Caco-2 (cell line): ENCODE results near the gene FLOT1. TPM values are rescaled to one million over a fixed set of nuclear protein-coding genes. Genes with fewer than 3 reads are reported as not detected.
A peak's percentile ranks its signal among the peaks of the same experiment; 100 is the strongest.

Experiments
- BruUV-seq: library from RNA; stranded (reverse); fragments of 400-500 nt; replicated peaks from 2 replicates; lab custom pipeline; 2021; lab: Mats Ljungman, UMichigan
- CTCF ChIA-PET: fragments of 300-600 bp; sonication (Branson Sonifier 250); formaldehyde crosslinking; loops from one replicate; lab custom pipeline; 2022; ENCODE audit warnings: antibody characterized with exemption; lab: Charles Lee
- POLR2A ChIA-PET: fragments of 300-600 bp; sonication (Branson Sonifier 250); formaldehyde crosslinking; loops from one replicate; lab custom pipeline; 2022; ENCODE audit warnings: antibody characterized with exemption; lab: Charles Lee
- DNase-seq, 2 experiments: peaks; one replicate each; pipeline versions ENCODE4 v3.0.0 to v3.0.0-alpha.2; 2020 to 2022
- H3K27me3 ChIP-seq: replicated peaks from 2 replicates; pipeline ENCODE4 v1.6.0; 2011; ENCODE audit warnings: low read length; ENCODE audit not compliant: control insufficient read depth, insufficient read depth
- H3K36me3 ChIP-seq: 2 replicates; pipeline ENCODE4 v1.5.1; 2011; ENCODE audit warnings: low read length; ENCODE audit not compliant: control insufficient read depth, insufficient read depth
- H3K4me1 ChIP-seq: fragments of 250-450 bp; sonication (Bioruptor Pico); 2 replicates; pipeline ENCODE4 v1.5.1; 2020; ENCODE audit warnings: mild to moderate bottlenecking
- H3K4me3 ChIP-seq: 2 replicates; pipeline ENCODE4 v1.5.1; 2011; ENCODE audit warnings: low read depth, mild to moderate bottlenecking, control low read depth, low read length
- H3K9me3 ChIP-seq: fragments of 250-450 bp; sonication (Bioruptor Pico); 2 replicates; pipeline ENCODE4 v1.5.1; 2020; ENCODE audit warnings: mild to moderate bottlenecking, moderate library complexity
- H3K27ac Mint-ChIP-seq: one replicate; pipeline ENCODE4 v1.8.0; 2022; ENCODE audit warnings: mixed read lengths; ENCODE audit not compliant: unreplicated experiment
- H3K27me3 Mint-ChIP-seq: one replicate; pipeline ENCODE4 v1.8.0; 2022; ENCODE audit warnings: mixed read lengths; ENCODE audit not compliant: insufficient read depth, unreplicated experiment
- H3K36me3 Mint-ChIP-seq: one replicate; pipeline ENCODE4 v1.8.0; 2022; ENCODE audit warnings: mild to moderate bottlenecking, mixed read lengths; ENCODE audit not compliant: insufficient read depth, unreplicated experiment
- H3K4me1 Mint-ChIP-seq: one replicate; pipeline ENCODE4 v1.8.0; 2022; ENCODE audit warnings: low read depth, mixed read lengths; ENCODE audit not compliant: unreplicated experiment
- H3K4me3 Mint-ChIP-seq: one replicate; pipeline ENCODE4 v1.8.0; 2022; ENCODE audit warnings: mild to moderate bottlenecking, moderate library complexity, mixed read lengths; ENCODE audit not compliant: unreplicated experiment
- H3K9me3 Mint-ChIP-seq: one replicate; pipeline ENCODE4 v1.8.0; 2022; ENCODE audit warnings: mixed read lengths; ENCODE audit not compliant: unreplicated experiment
- CTCF ChIP-seq, 2 experiments: fragments of 200-600 bp in 1 of 2; IDR thresholded peaks; 1 replicate in 1 of 2; 2 replicates in 1 of 2; pipeline versions ENCODE4 v1.5.1 to v1.8.0; 2011 to 2022; ENCODE audit warnings: antibody characterized with exemption in 1 of 2, control low read depth in 1 of 2, inconsistent platforms in 1 of 2, low read depth in 1 of 2, low read length in 1 of 2, mild to moderate bottlenecking in 1 of 2, moderate library complexity in 1 of 2; ENCODE audit not compliant: insufficient read depth in 1 of 2, severe bottlenecking in 1 of 2, unreplicated experiment in 1 of 2
- intact Hi-C: fragments of 100-400 bp; cut with micrococcal nuclease; formaldehyde crosslinking; loops from one replicate; pipeline ENCODE4 v1.10.0; 2022; ENCODE audit not compliant: unreplicated experiment
- total RNA-seq: library from RNA; stranded (reverse); gene quantifications from 2 replicates; pipeline ENCODE4 v1.2.3, GENCODE V29; 2022

The FLOT1 gene
- total RNA-seq, 1 experiment from 2014 or later = 113 TPM

- peak within 1 kb of the TSS; percentile 78 for H3K4me3 ChIP-seq
- no peaks in the 10 kb centered on the region for H3K9me3 ChIP-seq
- H3K9me3 Mint-ChIP-seq = no peaks in the 10 kb centered on the region
- TF ChIP-seq CTCF (IDR thresholded peaks at IDR 0.05; ENCODE audit: insufficient read depth in 1 of 2, low read depth in 1 of 2, low read length in 1 of 2, severe bottlenecking in 1 of 2, unreplicated experiment in 1 of 2) = no peak
- H3K27me3 ChIP-seq = no peaks in the 10 kb centered on the region
- ChIA-PET POLR2A (no interaction called here), CTCF (no interaction called here)
- peaks cover 36% of the 10 kb centered on the region for H3K4me1 Mint-ChIP-seq
- peak in 1 of 2 experiments; percentile 55 for DNase-seq
- peak within 1 kb of the TSS; percentile 82 for H3K4me3 Mint-ChIP-seq
- no TSS peak for BruUV-seq
- intact Hi-C loops = no loop called here
- no peaks in the 10 kb centered on the region for H3K36me3 ChIP-seq
- H3K27me3 Mint-ChIP-seq = no peaks in the 10 kb centered on the region
- peaks cover 19% of the 10 kb centered on the region for H3K4me1 ChIP-seq
- H3K27ac Mint-ChIP-seq = peak within 1 kb of the TSS; percentile 68
- H3K36me3 Mint-ChIP-seq = peaks cover 10% of the 10 kb centered on the region
These were observed 56.2 kb downstream of the FLOT1 start, which contains the start of gene PPP1R18 for GRCh38 chr6:30686009-30686907. TSS of gene PPP1R18 (minus strand) at chr6:30686645. CDS start at chr6:30686018, 627 bp downstream.

- Mint-ChIP-seq H3K4me1 (peaks cover 32% of the 10 kb centered on the region), H3K27ac (peak overlapping the region; percentile 68), H3K36me3 (peaks cover 10% of the 10 kb centered on the region), H3K4me3 (peak overlapping the region; percentile 82), H3K9me3 (no peaks in the 10 kb centered on the region), H3K27me3 (no peaks in the 10 kb centered on the region)
- Histone ChIP-seq H3K9me3 (no peaks in the 10 kb centered on the region), H3K4me1 (peaks cover 17% of the 10 kb centered on the region), H3K4me3 (no peak overlapping the region), H3K36me3 (no peaks in the 10 kb centered on the region), H3K27me3 (no peaks in the 10 kb centered on the region)
- intact Hi-C loops = no loop called here
- no peak for DNase-seq
- ChIA-PET CTCF (interaction anchor here (0.8 kb wide), 1 partner anchor 10 kb away, joined by 3 read pairs; no protein-coding TSS in a partner anchor), POLR2A (no interaction called here)
- no TSS peak for BruUV-seq
- no peak for TF ChIP-seq CTCF (IDR thresholded peaks at IDR 0.05; ENCODE audit: insufficient read depth in 1 of 2, low read depth in 1 of 2, low read length in 1 of 2, severe bottlenecking in 1 of 2, unreplicated experiment in 1 of 2)
These were observed 57.1 kb downstream of the FLOT1 start for GRCh38 chr6:30685157-30686008.
